HG03342 (cell line): ENCODE measurements around the gene BAIAP3.
"Not testable (repeated sequence)": the region's sequence is repeated elsewhere in the genome, so short reads cannot be mapped to it uniquely, and the experiment has no call there.

ENCODE experiments used
- ATAC-seq: cut with Tn5 transposase; IDR thresholded peaks from one replicate; pipeline ENCODE4 v1.9.1; 2021; ENCODE audit warnings: mild to moderate bottlenecking, moderate library complexity; ENCODE audit not compliant: unreplicated experiment

The BAIAP3 gene

GRCh38 chr16:1315081-1316032 is 18.1 kb upstream of the BAIAP3 start:
- no peak for ATAC-seq

GRCh38 chr16:1316033-1316405 is 17.4 kb upstream of the BAIAP3 start:
- ATAC-seq, result no peak

GRCh38 chr16:1317479-1318267 is 15.8 kb upstream of the BAIAP3 start:
- ATAC-seq, result no peak

- ATAC-seq, result no peak
These were observed 15.2 kb upstream of the BAIAP3 start for GRCh38 chr16:1318268-1318545.

GRCh38 chr16:1319041-1319440 is 14.4 kb upstream of the BAIAP3 start:
- no peak for ATAC-seq

- ATAC-seq, result no peak
These were observed 13.3 kb upstream of the BAIAP3 start for GRCh38 chr16:1320097-1320496.

- no peak for ATAC-seq
These were observed 12.7 kb upstream of the BAIAP3 start for GRCh38 chr16:1320658-1321240.

- no peak for ATAC-seq
These were observed 11.0 kb upstream of the BAIAP3 start for GRCh38 chr16:1322407-1322806.

- no peak for ATAC-seq
These were observed 9.9 kb upstream of the BAIAP3 start for GRCh38 chr16:1323296-1324239.

GRCh38 chr16:1324286-1324826 is 9.1 kb upstream of the BAIAP3 start:
- ATAC-seq, result no peak

GRCh38 chr16:1325261-1325660 is 8.2 kb upstream of the BAIAP3 start:
- ATAC-seq, result no peak

GRCh38 chr16:1325673-1326371 is 7.6 kb upstream of the BAIAP3 start:
- no peak for ATAC-seq

- ATAC-seq, result no peak
These were observed 7.1 kb upstream of the BAIAP3 start for GRCh38 chr16:1326391-1326790.

GRCh38 chr16:1326946-1327618 is 6.4 kb upstream of the BAIAP3 start:
- ATAC-seq, result no peak

- ATAC-seq, result no peak
These were observed 5.9 kb upstream of the BAIAP3 start for GRCh38 chr16:1327619-1327947.

- not testable (repeated sequence) for ATAC-seq
These were observed 5.3 kb upstream of the BAIAP3 start for GRCh38 chr16:1328136-1328535.

GRCh38 chr16:1328961-1329360 is 4.5 kb upstream of the BAIAP3 start:
- ATAC-seq, result not testable (repeated sequence)

- no peak for ATAC-seq
These were observed 3.1 kb upstream of the BAIAP3 start for GRCh38 chr16:1330260-1330914.
